Ishikawa (cell line): ENCODE measurements around the gene IFI27L1.

ENCODE experiments used
- CEBPB ChIP-seq: IDR thresholded peaks from 2 replicates; pipeline ENCODE4 v1.6.1; 2012
- CREB1 ChIP-seq: IDR thresholded peaks from 2 replicates; pipeline ENCODE4 v1.6.1; 2012; ENCODE audit warnings: low read depth
- EGR1 ChIP-seq: IDR thresholded peaks from 2 replicates; pipeline ENCODE4 v1.6.1; 2012
- EP300 ChIP-seq: IDR thresholded peaks from 2 replicates; pipeline ENCODE4 v1.6.1; 2012; ENCODE audit warnings: borderline replicate concordance
- FOXM1 ChIP-seq: IDR thresholded peaks from 2 replicates; pipeline ENCODE4 v1.6.1; 2012; ENCODE audit warnings: low read depth, borderline replicate concordance
- MAX ChIP-seq: IDR thresholded peaks from 2 replicates; pipeline ENCODE4 v1.6.1; 2012
- NFIC ChIP-seq: IDR thresholded peaks from 2 replicates; pipeline ENCODE4 v1.6.1; 2012
- RAD21 ChIP-seq: IDR thresholded peaks from 2 replicates; pipeline ENCODE4 v1.6.1; 2012; ENCODE audit warnings: low read depth
- REST ChIP-seq: IDR thresholded peaks from 2 replicates; pipeline ENCODE4 v1.6.1; 2012; ENCODE audit warnings: low read depth, mild to moderate bottlenecking
- TAF1 ChIP-seq: IDR thresholded peaks from 2 replicates; pipeline ENCODE4 v1.6.1; 2012; ENCODE audit warnings: low read depth, mild to moderate bottlenecking
- TCF12 ChIP-seq: IDR thresholded peaks from 2 replicates; pipeline ENCODE4 v1.6.1; 2012; ENCODE audit warnings: low read depth
- TEAD4 ChIP-seq: IDR thresholded peaks from 2 replicates; pipeline ENCODE4 v1.6.1; 2012
- USF1 ChIP-seq: IDR thresholded peaks from 2 replicates; pipeline ENCODE4 v1.6.1; 2012
- YY1 ChIP-seq: IDR thresholded peaks from 2 replicates; pipeline ENCODE4 v1.6.1; 2012; ENCODE audit warnings: low read depth
- ZBTB7A ChIP-seq: IDR thresholded peaks from 2 replicates; pipeline ENCODE4 v1.6.1; 2012; ENCODE audit warnings: low read depth

Gene IFI27L1

GRCh38 chr14:94054936-94055335, 26.2 kb upstream of the IFI27L1 start:
- TF ChIP-seq RAD21: no peak
- TF ChIP-seq EGR1: no peak
- no peak for TF ChIP-seq CREB1
- no peak for TF ChIP-seq TCF12
- no peak for TF ChIP-seq MAX
- TF ChIP-seq ZBTB7A: no peak
- TF ChIP-seq NFIC: no peak
- TF ChIP-seq TAF1: no peak

GRCh38 chr14:94056579-94057308, 24.4 kb upstream of the IFI27L1 start:
- TF ChIP-seq TAF1 (no peak), ZBTB7A (no peak), REST (no peak), CREB1 (no peak), NFIC (no peak), USF1 (no peak), FOXM1 (no peak), YY1 (no peak), MAX (no peak), EP300 (no peak), RAD21 (no peak), TCF12 (no peak), EGR1 (no peak), CEBPB (no peak), TEAD4 (no peak)

GRCh38 chr14:94058128-94058673, 22.9 kb upstream of the IFI27L1 start:
- no peak for TF ChIP-seq RAD21
- TF ChIP-seq NFIC: no peak
- TF ChIP-seq USF1: no peak
- no peak for TF ChIP-seq EP300
- TF ChIP-seq FOXM1: no peak
- no peak for TF ChIP-seq ZBTB7A
- no peak for TF ChIP-seq YY1
- no peak for TF ChIP-seq TEAD4
- no peak for TF ChIP-seq EGR1
- no peak for TF ChIP-seq TCF12
- TF ChIP-seq REST: no peak

GRCh38 chr14:94058674-94059138, 22.4 kb upstream of the IFI27L1 start:
- no peak for TF ChIP-seq TCF12
- TF ChIP-seq USF1: no peak
- TF ChIP-seq NFIC: no peak
- no peak for TF ChIP-seq CREB1
- no peak for TF ChIP-seq EP300
- no peak for TF ChIP-seq EGR1
- TF ChIP-seq CEBPB: no peak
- no peak for TF ChIP-seq TAF1
- no peak for TF ChIP-seq MAX
- TF ChIP-seq ZBTB7A: no peak
- no peak for TF ChIP-seq YY1
- TF ChIP-seq RAD21: no peak
- no peak for TF ChIP-seq FOXM1
- no peak for TF ChIP-seq REST
- no peak for TF ChIP-seq TEAD4
